Vagina (tissue), 2 donors: ENCODE measurements around the gene INPP5K.

ENCODE experiments used
- CTCF ChIP-seq, 3 experiments: fragments of 450-650 bp in 2 of 3; fragments of 200-600 bp in 1 of 3; sonication (generic) in 1 of 3; IDR thresholded peaks; one replicate each; pipeline ENCODE4 v1.5.1; 2017 to 2019; ENCODE audit warnings: antibody characterized with exemption in 3 of 3, mild to moderate bottlenecking in 2 of 3, moderate library complexity in 2 of 3
- POLR2A ChIP-seq, 2 donors: fragments of 450-650 bp; IDR thresholded peaks; one replicate each; pipeline ENCODE4 v1.6.1; 2017; ENCODE audit warnings: antibody characterized with exemption in 2 of 2, mild to moderate bottlenecking in 2 of 2, moderate library complexity in 2 of 2
- POLR2AphosphoS5 ChIP-seq, 2 donors: sonication (generic); formaldehyde crosslinking; IDR thresholded peaks; one replicate each; pipeline ENCODE4 v1.9.0; 2017; ENCODE audit warnings: antibody characterized with exemption in 2 of 2, mild to moderate bottlenecking in 2 of 2, low read depth in 1 of 2; ENCODE audit not compliant: insufficient read depth in 1 of 2

GRCh38 chr17:1552932-1553331, 36.5 kb upstream of the INPP5K start:
- TF ChIP-seq CTCF (IDR thresholded peaks at IDR 0.05) (no peak), POLR2AphosphoS5 (IDR thresholded peaks at IDR 0.05; ENCODE audit: insufficient read depth in 1 of 2, low read depth in 1 of 2) (no peak), POLR2A (IDR thresholded peaks at IDR 0.05) (no peak)
